Measurements from ENCODE around the gene SCMH1.
"Not testable (repeated sequence)": the region's sequence is repeated elsewhere in the genome, so short reads cannot be mapped to it uniquely, and the experiment has no call there.

The SCMH1 gene

GRCh38 chr1:41260768-41261167 is 18.7 kb upstream of the SCMH1 start:
- no peak overlapping the region for H2AFZ ChIP-seq
- H3K27ac ChIP-seq, result no peak overlapping the region
- H3K4me1 ChIP-seq, result no peaks in the 10 kb centered on the region
- no peaks in the 10 kb centered on the region for H3K36me3 ChIP-seq (ENCODE audit: control insufficient read depth, insufficient read depth, low read length)
- no peaks in the 10 kb centered on the region for H3K79me2 ChIP-seq
- H3K4me3 ChIP-seq (ENCODE audit: low read depth, low read length), result no peak overlapping the region
- no peak overlapping the region for H3K9ac ChIP-seq
- TF ChIP-seq CTCF (IDR thresholded peaks at IDR 0.05), result no peak
- no peaks in the 10 kb centered on the region for H3K9me3 ChIP-seq (ENCODE audit: control insufficient read depth, low read length)
- H3K4me2 ChIP-seq (ENCODE audit: low read length), result no peak overlapping the region
- H3K27me3 ChIP-seq (ENCODE audit: control insufficient read depth, insufficient read depth, low read length), result no peaks in the 10 kb centered on the region

- no peak overlapping the region for H3K27ac ChIP-seq
- TF ChIP-seq CTCF (IDR thresholded peaks at IDR 0.05), result no peak
- H3K36me3 ChIP-seq (ENCODE audit: control insufficient read depth, insufficient read depth, low read length), result no peaks in the 10 kb centered on the region
- no peaks in the 10 kb centered on the region for H3K9me3 ChIP-seq (ENCODE audit: control insufficient read depth, low read length)
- no peak overlapping the region for H3K4me2 ChIP-seq (ENCODE audit: low read length)
- no peaks in the 10 kb centered on the region for H3K4me1 ChIP-seq
- no peaks in the 10 kb centered on the region for H3K27me3 ChIP-seq (ENCODE audit: control insufficient read depth, insufficient read depth, low read length)
- no peak overlapping the region for H3K4me3 ChIP-seq (ENCODE audit: low read depth, low read length)
- no peaks in the 10 kb centered on the region for H3K79me2 ChIP-seq
- H2AFZ ChIP-seq, result no peak overlapping the region
- H3K9ac ChIP-seq, result no peak overlapping the region
Measured at GRCh38 chr1:41259221-41259620, 17.1 kb upstream of the SCMH1 start.

- H3K9me3 ChIP-seq (ENCODE audit: control insufficient read depth, low read length), result no peaks in the 10 kb centered on the region
- no peak overlapping the region for H3K4me3 ChIP-seq (ENCODE audit: low read depth, low read length)
- no peak overlapping the region for H3K9ac ChIP-seq
- no peak overlapping the region for H3K27ac ChIP-seq
- no peaks in the 10 kb centered on the region for H3K36me3 ChIP-seq (ENCODE audit: control insufficient read depth, insufficient read depth, low read length)
- no peak for TF ChIP-seq CTCF (IDR thresholded peaks at IDR 0.05)
- H2AFZ ChIP-seq, result no peak overlapping the region
- no peaks in the 10 kb centered on the region for H3K4me1 ChIP-seq
- H3K4me2 ChIP-seq (ENCODE audit: low read length), result no peak overlapping the region
- no peaks in the 10 kb centered on the region for H3K79me2 ChIP-seq
- no peaks in the 10 kb centered on the region for H3K27me3 ChIP-seq (ENCODE audit: control insufficient read depth, insufficient read depth, low read length)
Measured at GRCh38 chr1:41255978-41256377, 13.9 kb upstream of the SCMH1 start.

GRCh38 chr1:41251120-41251519 is 9.0 kb upstream of the SCMH1 start:
- not testable (repeated sequence) for H3K9ac ChIP-seq; H3K79me2 ChIP-seq; H2AFZ ChIP-seq; H3K27me3 ChIP-seq (ENCODE audit: control insufficient read depth, insufficient read depth, low read length); H3K36me3 ChIP-seq (ENCODE audit: control insufficient read depth, insufficient read depth, low read length); H3K9me3 ChIP-seq (ENCODE audit: control insufficient read depth, low read length); H3K4me3 ChIP-seq (ENCODE audit: low read depth, low read length); H3K27ac ChIP-seq; H3K4me1 ChIP-seq; H3K4me2 ChIP-seq (ENCODE audit: low read length)

- TF ChIP-seq CTCF (IDR thresholded peaks at IDR 0.05), result no peak
- Histone ChIP-seq H3K27me3 (ENCODE audit: control insufficient read depth, insufficient read depth, low read length) (no peaks in the 10 kb centered on the region), H3K36me3 (ENCODE audit: control insufficient read depth, insufficient read depth, low read length) (no peaks in the 10 kb centered on the region), H3K4me1 (no peaks in the 10 kb centered on the region), H2AFZ (no peak overlapping the region), H3K4me2 (ENCODE audit: low read length) (no peak overlapping the region), H3K9me3 (ENCODE audit: control insufficient read depth, low read length) (no peaks in the 10 kb centered on the region), H3K79me2 (no peaks in the 10 kb centered on the region), H3K9ac (no peak overlapping the region), H3K4me3 (ENCODE audit: low read depth, low read length) (no peak overlapping the region), H3K27ac (no peak overlapping the region)
Measured at GRCh38 chr1:41249319-41249718, 7.2 kb upstream of the SCMH1 start.
